ENCODE measurements around the gene CADPS. TPM values are rescaled to one million over a fixed set of nuclear protein-coding genes. Genes with fewer than 3 reads are reported as not detected.

Gene CADPS
- total RNA-seq, 5 donors from 2014 or later (not counting 1 experiment from before 2014, with no cell fraction given): 0.49 TPM; not detected in 4

DNA sequence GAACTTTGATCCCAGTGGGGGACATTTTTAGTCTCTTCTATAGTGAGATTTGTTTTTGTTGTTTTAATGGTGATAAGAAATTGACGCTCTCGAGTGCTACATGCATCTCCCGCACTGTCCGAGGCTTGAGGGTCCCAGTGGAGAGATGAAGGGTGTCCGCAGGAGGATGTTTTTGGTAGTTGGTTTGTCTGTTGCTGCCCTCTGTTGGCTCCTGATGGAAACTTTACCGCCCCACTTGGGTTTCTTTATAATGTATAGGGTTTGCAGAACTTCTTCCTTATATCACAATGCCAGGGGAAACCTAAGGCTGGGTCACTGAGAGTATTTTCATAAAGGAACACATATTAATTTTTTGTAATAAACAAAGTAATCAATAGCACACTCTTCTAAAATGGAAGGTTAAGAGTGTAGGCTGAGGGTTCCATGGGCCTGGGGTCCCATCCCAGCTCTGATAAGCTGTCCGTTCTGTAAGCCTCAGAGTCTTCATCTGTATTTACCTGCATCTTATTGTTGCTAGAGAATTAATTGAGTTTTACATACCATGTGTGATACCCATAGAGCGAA, 316.6 kb downstream of the CADPS start:
- no peaks in the 10 kb centered on the region for H3K4me1 ChIP-seq (ENCODE audit: control insufficient read depth in 1 of 2, extremely low read depth in 1 of 2, insufficient read depth in 2 of 2, low read length in 2 of 2)
- peaks cover 0 to 2% of the 10 kb centered on the region in 2 donors for H3K27me3 Mint-ChIP-seq

DNA sequence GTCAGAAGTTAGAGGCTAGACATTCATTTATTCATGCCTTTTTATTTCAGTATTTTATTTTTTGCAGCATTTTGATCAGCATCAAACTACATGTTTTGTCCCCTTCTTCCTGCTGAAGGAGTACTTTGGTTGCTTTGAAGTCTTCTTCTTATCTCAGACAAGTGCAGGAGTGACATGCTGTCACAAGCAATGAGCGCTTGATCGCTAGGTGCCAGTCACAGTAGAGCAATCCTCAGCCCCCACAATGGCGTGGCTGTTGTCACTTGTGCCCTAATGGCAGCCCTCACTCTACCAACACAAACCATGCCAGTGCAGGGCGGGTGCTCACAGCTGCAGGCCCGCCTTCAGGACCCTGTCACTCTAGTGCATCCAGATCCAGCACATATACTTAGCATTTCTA, 317.2 kb downstream of the CADPS start:
- Histone ChIP-seq H3K4me1 (ENCODE audit: control insufficient read depth in 1 of 2, extremely low read depth in 1 of 2, insufficient read depth in 2 of 2, low read length in 2 of 2) (no peaks in the 10 kb centered on the region), H3K27ac (ENCODE audit: low read length) (no peak overlapping the region), H3K4me3 (ENCODE audit: control insufficient read depth in 1 of 2, extremely low read depth in 1 of 2, low read length in 1 of 2) (no peak overlapping the region), H3K9me3 (no peaks in the 10 kb centered on the region), H3K27me3 (replicated peaks in 1 of 2; ENCODE audit: control insufficient read depth in 2 of 2, extremely low read depth in 1 of 2, insufficient read depth in 2 of 2, low read length in 1 of 2) (no peaks in the 10 kb centered on the region), H3K36me3 (ENCODE audit: control insufficient read depth in 2 of 2, extremely low read depth in 1 of 2, insufficient read depth in 1 of 2, low read length in 1 of 2) (no peaks in the 10 kb centered on the region)
- ATAC-seq (replicated peaks in 1 of 4): no peak
- H3K27ac Mint-ChIP-seq: no peak overlapping the region
- H3K36me3 Mint-ChIP-seq: no peaks in the 10 kb centered on the region
- ChIA-PET POLR2A (no interaction called here), CTCF (no interaction called here)
- DNase-seq: no peak
- no peaks in the 10 kb centered on the region for H3K4me1 Mint-ChIP-seq
- peaks cover 0 to 5% of the 10 kb centered on the region in 2 donors for H3K27me3 Mint-ChIP-seq
- 81% methylated on average over 5 of the region's 5 CpGs for WGBS (ENCODE audit: insufficient coverage)
- no peak overlapping the region for H3K4me3 Mint-ChIP-seq
- no peaks in the 10 kb centered on the region for H3K9me3 Mint-ChIP-seq

More for the DNA sequence above, 316.6 kb downstream of the CADPS start:
- Histone ChIP-seq H3K36me3 (ENCODE audit: control insufficient read depth in 2 of 2, extremely low read depth in 1 of 2, insufficient read depth in 1 of 2, low read length in 1 of 2) (no peaks in the 10 kb centered on the region), H3K9me3 (no peaks in the 10 kb centered on the region), H3K4me3 (ENCODE audit: control insufficient read depth in 1 of 2, extremely low read depth in 1 of 2, low read length in 1 of 2) (no peak overlapping the region), H3K27me3 (replicated peaks in 1 of 2; ENCODE audit: control insufficient read depth in 2 of 2, extremely low read depth in 1 of 2, insufficient read depth in 2 of 2, low read length in 1 of 2) (no peaks in the 10 kb centered on the region), H3K27ac (ENCODE audit: low read length) (no peak overlapping the region)
- Mint-ChIP-seq H3K9me3 (no peaks in the 10 kb centered on the region), H3K36me3 (no peaks in the 10 kb centered on the region), H3K27ac (no peak overlapping the region), H3K4me3 (no peak overlapping the region), H3K4me1 (no peaks in the 10 kb centered on the region)
- WGBS (ENCODE audit: insufficient coverage): 18% methylated on average over 4 of the region's 8 CpGs
- ChIA-PET POLR2A (no interaction called here), CTCF (no interaction called here)
- no peak for ATAC-seq (replicated peaks in 1 of 4)
- no peak for DNase-seq

DNA sequence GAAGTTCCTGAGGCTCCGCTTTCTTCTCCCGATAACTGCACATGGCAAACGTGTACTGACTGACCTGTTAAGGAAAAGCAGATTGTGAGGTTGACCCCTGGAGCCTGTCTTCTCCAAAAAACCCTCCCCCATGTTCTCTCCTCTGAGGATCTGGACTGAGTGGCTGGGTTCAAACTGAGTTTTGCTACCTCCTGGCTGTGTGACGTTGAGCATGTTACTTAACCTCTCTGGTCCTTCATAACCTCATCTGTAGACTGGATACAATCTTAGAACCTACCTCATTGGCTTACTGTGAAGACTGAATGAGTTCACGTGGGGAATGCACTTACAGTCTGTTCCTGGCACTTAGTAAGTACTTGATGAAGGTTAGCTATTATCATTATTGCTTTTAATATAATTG, 317.8 kb downstream of the CADPS start:
- Histone ChIP-seq H3K9me3 (no peaks in the 10 kb centered on the region), H3K4me3 (ENCODE audit: control insufficient read depth in 1 of 2, extremely low read depth in 1 of 2, low read length in 1 of 2) (no peak overlapping the region), H3K36me3 (ENCODE audit: control insufficient read depth in 2 of 2, extremely low read depth in 1 of 2, insufficient read depth in 1 of 2, low read length in 1 of 2) (no peaks in the 10 kb centered on the region), H3K27ac (ENCODE audit: low read length) (no peak overlapping the region), H3K27me3 (replicated peaks in 1 of 2; ENCODE audit: control insufficient read depth in 2 of 2, extremely low read depth in 1 of 2, insufficient read depth in 2 of 2, low read length in 1 of 2) (no peaks in the 10 kb centered on the region), H3K4me1 (ENCODE audit: control insufficient read depth in 1 of 2, extremely low read depth in 1 of 2, insufficient read depth in 2 of 2, low read length in 2 of 2) (no peaks in the 10 kb centered on the region)
- DNase-seq (no peak), ATAC-seq (replicated peaks in 1 of 4) (no peak)
- H3K27me3 Mint-ChIP-seq: peaks cover 0 to 5% of the 10 kb centered on the region in 2 donors
- no peak overlapping the region for H3K27ac Mint-ChIP-seq
- CTCF ChIA-PET: no interaction called here
- H3K4me1 Mint-ChIP-seq: no peaks in the 10 kb centered on the region
- no peaks in the 10 kb centered on the region for H3K36me3 Mint-ChIP-seq
- no peaks in the 10 kb centered on the region for H3K9me3 Mint-ChIP-seq
- 50% methylated on average over 1 of the region's 5 CpGs for WGBS (ENCODE audit: insufficient coverage)
- H3K4me3 Mint-ChIP-seq: no peak overlapping the region
- POLR2A ChIA-PET: no interaction called here

DNA sequence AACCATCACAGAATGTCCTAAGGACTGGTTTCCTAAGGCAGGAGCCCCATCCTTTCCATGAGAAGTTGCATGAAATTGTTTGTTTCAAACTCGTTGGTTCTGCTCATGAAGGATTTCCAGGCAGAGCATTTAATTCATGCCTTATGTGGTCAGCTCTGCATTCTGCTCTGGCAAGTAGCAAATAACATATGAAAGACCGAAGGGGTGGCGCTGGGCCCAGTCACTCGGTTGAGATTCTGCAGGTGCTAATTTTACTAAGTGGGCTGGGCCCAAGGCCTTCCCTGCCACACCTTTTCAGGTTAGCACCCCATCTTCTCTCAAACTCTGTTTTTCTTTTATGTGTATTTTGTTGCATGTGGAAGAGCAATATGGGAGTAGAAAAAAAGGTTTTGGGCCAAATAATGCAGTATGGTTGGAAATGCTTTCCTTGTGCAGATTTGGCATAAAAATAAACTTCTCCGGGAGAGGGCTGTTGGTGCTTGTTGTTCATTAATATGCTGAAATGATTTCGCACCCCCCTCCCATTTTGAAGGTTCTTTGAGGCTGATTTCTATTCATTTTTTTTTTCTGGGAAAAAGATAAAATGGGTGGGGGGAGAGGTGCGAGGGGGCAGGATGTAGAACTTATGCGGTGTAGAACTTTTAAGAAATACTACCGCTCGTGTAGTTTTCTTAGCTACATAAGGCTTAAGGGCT, 318.9 kb downstream of the CADPS start:
- CTCF ChIA-PET: no interaction called here
- H3K36me3 ChIP-seq (ENCODE audit: control insufficient read depth in 2 of 2, extremely low read depth in 1 of 2, insufficient read depth in 1 of 2, low read length in 1 of 2): no peaks in the 10 kb centered on the region
- H3K9me3 Mint-ChIP-seq: peaks cover 0 to 6% (median 0%) of the 10 kb centered on the region in 3 donors
- H3K4me1 ChIP-seq (ENCODE audit: control insufficient read depth in 1 of 2, extremely low read depth in 1 of 2, insufficient read depth in 2 of 2, low read length in 2 of 2): no peaks in the 10 kb centered on the region
- no peak for ATAC-seq (replicated peaks in 1 of 4)
- no peak overlapping the region for H3K27ac Mint-ChIP-seq
- no peaks in the 10 kb centered on the region for H3K27me3 ChIP-seq (replicated peaks in 1 of 2; ENCODE audit: control insufficient read depth in 2 of 2, extremely low read depth in 1 of 2, insufficient read depth in 2 of 2, low read length in 1 of 2)
- H3K36me3 Mint-ChIP-seq: no peaks in the 10 kb centered on the region
- WGBS (ENCODE audit: insufficient coverage): 71% methylated on average over 5 of the region's 10 CpGs
- H3K27me3 Mint-ChIP-seq: peaks cover under 1 to 12% of the 10 kb centered on the region in 2 donors
- H3K9me3 ChIP-seq: no peaks in the 10 kb centered on the region
- no peak for DNase-seq
- H3K27ac ChIP-seq (ENCODE audit: low read length): no peak overlapping the region
- no peak overlapping the region for H3K4me3 Mint-ChIP-seq
- H3K4me1 Mint-ChIP-seq: no peaks in the 10 kb centered on the region
- POLR2A ChIA-PET: no interaction called here
- no peak overlapping the region for H3K4me3 ChIP-seq (ENCODE audit: control insufficient read depth in 1 of 2, extremely low read depth in 1 of 2, low read length in 1 of 2)

DNA sequence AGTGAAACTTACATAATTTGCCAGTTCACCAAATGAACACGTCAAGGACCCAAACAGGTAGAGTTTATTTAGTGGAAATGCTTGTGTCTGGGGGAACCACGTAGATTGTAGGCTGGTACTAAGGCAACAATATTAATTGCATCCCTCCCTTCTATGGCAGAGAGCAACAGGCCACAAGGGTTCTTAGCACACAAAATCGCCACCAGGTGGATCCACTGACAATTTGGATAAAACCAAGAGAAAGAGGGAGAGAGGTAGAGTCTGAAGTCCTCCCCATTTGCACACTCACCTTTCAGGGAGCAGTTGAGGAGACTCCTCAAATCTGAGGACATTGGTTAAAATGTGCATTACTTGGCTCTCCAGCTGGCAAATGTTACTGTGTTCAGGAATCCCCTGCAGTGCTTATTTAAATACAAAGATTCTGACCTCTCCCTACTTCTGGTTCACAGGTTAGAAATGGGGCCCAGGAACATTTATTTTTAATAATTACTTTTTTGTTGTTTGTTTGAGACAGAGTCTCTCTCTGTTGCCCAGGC, 320.9 kb downstream of the CADPS start:
- H3K4me1 ChIP-seq (ENCODE audit: control insufficient read depth in 1 of 2, extremely low read depth in 1 of 2, insufficient read depth in 2 of 2, low read length in 2 of 2): no peaks in the 10 kb centered on the region
- ChIA-PET CTCF (no interaction called here), POLR2A (no interaction called here)
- no CpG with 5 or more reads among the region's 3 CpGs for WGBS (ENCODE audit: insufficient coverage)
- Mint-ChIP-seq H3K36me3 (no peaks in the 10 kb centered on the region), H3K4me3 (no peak overlapping the region), H3K27me3 (peaks cover 3 to 23% of the 10 kb centered on the region in 2 donors), H3K27ac (no peak overlapping the region), H3K9me3 (peaks cover 0 to 11% (median 0%) of the 10 kb centered on the region in 3 donors), H3K4me1 (no peaks in the 10 kb centered on the region)
- DNase-seq: no peak
- H3K27ac ChIP-seq (ENCODE audit: low read length): no peak overlapping the region
- H3K27me3 ChIP-seq (replicated peaks in 1 of 2; ENCODE audit: control insufficient read depth in 2 of 2, extremely low read depth in 1 of 2, insufficient read depth in 2 of 2, low read length in 1 of 2): no peaks in the 10 kb centered on the region
- no peak for ATAC-seq (replicated peaks in 1 of 4)
- H3K36me3 ChIP-seq (ENCODE audit: control insufficient read depth in 2 of 2, extremely low read depth in 1 of 2, insufficient read depth in 1 of 2, low read length in 1 of 2): no peaks in the 10 kb centered on the region
- no peak overlapping the region for H3K4me3 ChIP-seq (ENCODE audit: control insufficient read depth in 1 of 2, extremely low read depth in 1 of 2, low read length in 1 of 2)
- no peaks in the 10 kb centered on the region for H3K9me3 ChIP-seq

DNA sequence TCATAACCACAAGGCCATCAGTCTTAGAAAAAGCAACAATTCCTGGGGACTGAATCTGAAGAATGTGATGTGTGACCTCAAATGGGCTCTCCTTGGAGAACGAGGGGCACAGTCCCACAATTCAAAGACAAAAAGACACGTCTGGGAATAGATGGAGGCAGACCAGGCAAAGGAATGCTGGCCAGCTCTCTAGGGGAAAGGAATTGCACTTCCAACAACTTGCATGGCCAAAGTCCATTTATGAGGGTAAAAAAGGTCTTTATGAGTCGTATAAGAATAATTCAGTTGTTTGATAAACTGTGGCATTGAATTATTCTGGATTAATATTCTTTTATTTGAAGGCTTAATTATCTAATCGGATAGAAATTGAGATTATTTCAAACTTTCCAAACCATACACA, 321.4 kb downstream of the CADPS start:
- no peaks in the 10 kb centered on the region for H3K27me3 ChIP-seq (replicated peaks in 1 of 2; ENCODE audit: control insufficient read depth in 2 of 2, extremely low read depth in 1 of 2, insufficient read depth in 2 of 2, low read length in 1 of 2)
- no peak overlapping the region for H3K27ac Mint-ChIP-seq
- H3K9me3 Mint-ChIP-seq: peaks cover 0 to 11% (median 0%) of the 10 kb centered on the region in 3 donors
- peaks cover 3 to 23% of the 10 kb centered on the region in 2 donors for H3K27me3 Mint-ChIP-seq
- H3K4me3 ChIP-seq (ENCODE audit: control insufficient read depth in 1 of 2, extremely low read depth in 1 of 2, low read length in 1 of 2): no peak overlapping the region
- CTCF ChIA-PET: no interaction called here
- no peaks in the 10 kb centered on the region for H3K4me1 ChIP-seq (ENCODE audit: control insufficient read depth in 1 of 2, extremely low read depth in 1 of 2, insufficient read depth in 2 of 2, low read length in 2 of 2)
- H3K9me3 ChIP-seq: no peaks in the 10 kb centered on the region
- no peak overlapping the region for H3K4me3 Mint-ChIP-seq
- no peaks in the 10 kb centered on the region for H3K36me3 ChIP-seq (ENCODE audit: control insufficient read depth in 2 of 2, extremely low read depth in 1 of 2, insufficient read depth in 1 of 2, low read length in 1 of 2)
- ATAC-seq (replicated peaks in 1 of 4) (no peak), DNase-seq (no peak)
- POLR2A ChIA-PET: no interaction called here
- no peak overlapping the region for H3K27ac ChIP-seq (ENCODE audit: low read length)
- no peaks in the 10 kb centered on the region for H3K4me1 Mint-ChIP-seq
- H3K36me3 Mint-ChIP-seq: no peaks in the 10 kb centered on the region
- 44% methylated on average over 2 of the region's 4 CpGs for WGBS (ENCODE audit: insufficient coverage)

Data from T-cell (primary cell).